ENCODE measurements around the gene CA9.

The CA9 gene

DNA sequence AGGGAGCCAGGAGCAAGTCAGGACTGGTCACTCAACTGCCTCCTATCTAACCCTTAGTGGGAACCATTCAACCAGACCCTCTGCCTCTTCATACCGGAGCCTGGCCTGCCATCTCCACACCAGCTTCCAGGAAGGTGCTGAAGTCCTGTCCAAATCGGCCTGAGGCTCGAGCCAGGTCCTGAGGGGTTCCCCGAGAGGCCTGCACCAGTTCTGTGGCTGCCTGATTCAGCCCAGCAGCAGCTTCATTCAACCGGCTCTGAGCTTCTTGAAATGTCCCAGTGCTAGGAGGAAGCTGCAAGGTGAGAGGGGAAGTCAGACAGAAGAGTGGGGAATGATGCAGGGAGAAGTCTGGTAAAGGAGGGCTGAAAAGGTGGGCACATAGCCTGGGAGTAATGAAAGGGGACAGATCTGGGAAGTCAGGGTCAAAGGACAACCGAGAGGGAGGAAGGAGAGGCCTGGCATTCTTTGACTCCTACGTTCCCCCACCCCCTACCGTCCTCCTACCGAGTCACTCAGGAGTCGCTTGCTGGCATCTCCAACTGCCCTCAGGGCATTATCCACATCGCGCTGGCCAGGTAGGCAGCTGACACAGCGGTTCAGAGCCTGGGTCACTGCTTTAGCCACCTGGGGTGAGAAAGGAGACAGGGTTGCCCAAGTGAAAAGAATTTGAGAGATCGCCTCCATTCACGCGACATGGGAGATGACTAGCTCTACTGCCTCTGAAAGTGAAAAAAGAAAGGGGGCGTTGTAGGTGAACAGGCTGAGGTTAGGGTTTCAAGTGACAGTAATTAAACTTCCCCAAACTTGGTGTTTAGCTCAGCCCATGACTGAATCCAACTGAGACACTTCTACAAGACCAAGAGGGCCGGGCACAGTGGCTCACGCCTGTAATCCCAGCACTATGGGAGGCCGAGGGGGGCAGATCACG is 38.0 kb downstream of the CA9 start:
- Histone ChIP-seq H3K9ac (ENCODE audit: low read length in 5 of 5) (no peak overlapping the region), H3K4me1 (ENCODE audit: control insufficient read depth in 5 of 5, insufficient read depth in 5 of 5, low read length in 5 of 5) (peaks cover 0 to 3% (median 0%) of the 10 kb centered on the region in 5 donors), H3K27me3 (ENCODE audit: control insufficient read depth in 5 of 5, insufficient read depth in 4 of 5, low read length in 5 of 5) (no peaks in the 10 kb centered on the region), H3K36me3 (ENCODE audit: control insufficient read depth in 5 of 5, insufficient read depth in 5 of 5, low read length in 5 of 5) (peaks cover 19 to 95% (median 94%) of the 10 kb centered on the region in 5 donors), H3K27ac (ENCODE audit: low read depth, low read length) (no peak overlapping the region), H3K4me3 (ENCODE audit: low read depth in 1 of 5, low read length in 5 of 5) (no peak overlapping the region), H3K9me3 (ENCODE audit: control insufficient read depth in 5 of 5, low read length in 5 of 5) (peaks cover 0 to 3% (median 0%) of the 10 kb centered on the region in 5 donors)

DNA sequence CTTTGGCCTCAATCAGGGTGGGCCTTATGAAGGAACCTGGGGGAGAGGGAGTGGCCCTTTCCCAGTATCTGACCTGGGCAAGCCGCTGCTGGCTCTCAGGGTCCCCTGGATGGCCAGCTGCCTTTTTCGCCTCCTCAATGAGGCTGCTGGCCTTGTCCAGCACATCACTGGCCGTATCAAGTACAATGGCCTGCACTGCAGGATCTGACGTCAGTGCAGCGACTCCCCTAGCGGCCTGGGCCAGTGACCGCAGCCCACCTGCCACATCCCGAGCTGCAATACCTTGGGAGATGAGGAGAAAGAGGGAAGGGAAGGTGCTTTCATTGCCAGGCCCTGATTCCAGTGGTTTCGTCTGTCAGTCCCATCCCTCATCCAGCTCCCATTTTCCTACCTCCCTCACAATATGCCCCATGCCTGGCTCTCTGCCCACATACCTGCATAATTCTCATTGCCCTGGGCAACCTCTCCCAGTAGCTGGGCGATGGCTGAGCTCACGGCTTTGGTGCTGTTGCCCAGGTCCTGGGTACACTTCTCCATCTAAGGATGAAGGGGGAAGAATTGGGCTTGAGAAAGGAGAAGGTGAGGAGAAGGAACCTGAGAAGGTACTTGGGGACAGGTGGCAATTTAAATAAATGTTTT is 39.2 kb downstream of the CA9 start:
- no peak overlapping the region for H3K4me3 ChIP-seq (ENCODE audit: low read depth in 1 of 5, low read length in 5 of 5)
- H3K9me3 ChIP-seq (ENCODE audit: control insufficient read depth in 5 of 5, low read length in 5 of 5), result peaks cover 0 to 3% (median 0%) of the 10 kb centered on the region in 5 donors
- no peak overlapping the region for H3K27ac ChIP-seq (ENCODE audit: low read depth, low read length)
- peaks cover 0 to 3% (median 0%) of the 10 kb centered on the region in 5 donors for H3K4me1 ChIP-seq (ENCODE audit: control insufficient read depth in 5 of 5, insufficient read depth in 5 of 5, low read length in 5 of 5)
- no peaks in the 10 kb centered on the region for H3K27me3 ChIP-seq (ENCODE audit: control insufficient read depth in 5 of 5, insufficient read depth in 4 of 5, low read length in 5 of 5)
- no peak overlapping the region for H3K9ac ChIP-seq (ENCODE audit: low read length in 5 of 5)
- H3K36me3 ChIP-seq (ENCODE audit: control insufficient read depth in 5 of 5, insufficient read depth in 5 of 5, low read length in 5 of 5), result peaks cover 19 to 95% (median 94%) of the 10 kb centered on the region in 5 donors

DNA sequence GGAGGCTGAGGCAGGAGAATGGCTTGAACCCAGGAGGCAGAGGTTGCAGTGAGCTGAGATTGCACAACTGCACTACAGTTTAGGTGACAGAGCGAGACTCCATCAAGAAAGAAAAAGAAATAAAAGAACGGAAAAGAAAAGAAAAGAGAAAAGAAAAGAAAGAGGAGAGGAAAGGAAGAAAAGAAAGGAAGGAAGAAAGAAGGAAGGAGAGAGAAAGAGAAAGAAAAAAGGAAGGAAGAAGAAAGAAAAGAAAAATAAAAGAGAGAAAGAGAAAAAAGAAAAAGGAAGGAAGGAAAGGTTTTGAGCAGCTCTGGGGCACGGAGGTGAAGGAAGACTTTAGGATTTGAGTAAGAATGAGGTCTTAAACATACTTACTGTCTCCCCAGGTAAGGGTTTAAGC is 39.9 kb downstream of the CA9 start:
- Histone ChIP-seq H3K27ac (ENCODE audit: low read depth, low read length) (no peak overlapping the region), H3K4me3 (ENCODE audit: low read depth in 1 of 5, low read length in 5 of 5) (no peak overlapping the region), H3K9me3 (ENCODE audit: control insufficient read depth in 5 of 5, low read length in 5 of 5) (peaks cover 0 to 3% (median 0%) of the 10 kb centered on the region in 5 donors), H3K27me3 (ENCODE audit: control insufficient read depth in 5 of 5, insufficient read depth in 4 of 5, low read length in 5 of 5) (no peaks in the 10 kb centered on the region), H3K9ac (ENCODE audit: low read length in 5 of 5) (no peak overlapping the region), H3K4me1 (ENCODE audit: control insufficient read depth in 5 of 5, insufficient read depth in 5 of 5, low read length in 5 of 5) (peaks cover 0 to 3% (median 0%) of the 10 kb centered on the region in 5 donors), H3K36me3 (ENCODE audit: control insufficient read depth in 5 of 5, insufficient read depth in 5 of 5, low read length in 5 of 5) (peaks cover 17 to 95% (median 94%) of the 10 kb centered on the region in 5 donors)

DNA sequence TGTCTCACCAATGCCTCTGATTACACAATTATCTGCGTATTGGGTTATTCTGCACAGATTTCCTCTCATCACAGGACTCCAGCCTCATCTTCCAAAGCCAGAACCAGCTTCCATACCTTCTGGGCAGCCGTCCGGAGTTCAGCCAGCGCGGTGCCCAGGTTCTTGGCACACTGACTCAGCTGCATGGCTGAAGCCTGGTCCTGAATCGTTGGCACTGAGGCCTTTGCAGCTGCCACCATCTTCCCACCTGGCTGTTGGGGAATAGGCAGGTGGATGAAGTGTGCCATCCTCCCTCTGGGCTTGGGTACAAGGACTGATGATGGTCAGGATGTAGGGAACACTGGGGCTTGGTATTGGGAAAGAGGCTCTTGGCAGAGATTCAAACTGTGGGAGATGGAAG is 40.4 kb downstream of the CA9 start:
- Histone ChIP-seq H3K27ac (ENCODE audit: low read depth, low read length) (no peak overlapping the region), H3K9me3 (ENCODE audit: control insufficient read depth in 5 of 5, low read length in 5 of 5) (peaks cover 0 to 3% (median 0%) of the 10 kb centered on the region in 5 donors), H3K4me3 (ENCODE audit: low read depth in 1 of 5, low read length in 5 of 5) (no peak overlapping the region), H3K36me3 (ENCODE audit: control insufficient read depth in 5 of 5, insufficient read depth in 5 of 5, low read length in 5 of 5) (peaks cover 14 to 95% (median 94%) of the 10 kb centered on the region in 5 donors), H3K4me1 (ENCODE audit: control insufficient read depth in 5 of 5, insufficient read depth in 5 of 5, low read length in 5 of 5) (peaks cover 0 to 3% (median 0%) of the 10 kb centered on the region in 5 donors), H3K27me3 (ENCODE audit: control insufficient read depth in 5 of 5, insufficient read depth in 4 of 5, low read length in 5 of 5) (no peaks in the 10 kb centered on the region), H3K9ac (ENCODE audit: low read length in 5 of 5) (no peak overlapping the region)

DNA sequence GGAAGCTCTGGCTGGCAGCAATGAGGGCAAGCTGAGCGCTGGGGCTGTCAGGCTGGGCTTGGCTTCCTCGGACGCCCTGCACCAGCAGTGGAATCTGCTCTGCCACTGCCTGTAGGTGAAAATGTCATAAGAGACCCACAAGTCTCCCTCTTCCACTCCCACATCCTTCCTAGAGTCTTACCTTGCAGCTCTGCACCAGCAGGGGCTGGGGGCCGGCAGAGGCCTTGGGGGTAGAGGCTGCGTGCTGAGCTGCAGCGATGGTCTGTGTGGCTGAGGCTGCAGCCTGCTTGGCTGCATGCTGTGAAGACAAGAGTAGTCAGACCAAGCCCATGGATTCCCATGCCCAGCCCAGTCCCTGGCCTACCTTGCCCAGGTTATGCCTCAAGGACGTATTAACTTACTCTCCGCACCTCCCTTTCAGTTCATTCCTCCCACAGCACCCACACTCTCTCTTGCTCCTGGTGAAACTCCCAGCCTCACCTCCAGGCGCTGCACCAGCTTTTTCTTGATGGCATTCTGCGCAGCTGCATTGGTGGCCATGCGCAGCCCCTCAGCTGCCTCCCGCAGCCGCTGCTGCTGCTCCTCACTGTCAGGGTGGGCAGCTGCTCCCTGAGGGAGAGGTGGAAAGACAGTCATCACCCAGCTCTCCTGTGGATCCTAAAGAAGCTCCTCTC is 41.0 kb downstream of the CA9 start:
- Histone ChIP-seq H3K9ac (ENCODE audit: low read length in 5 of 5) (no peak overlapping the region), H3K36me3 (ENCODE audit: control insufficient read depth in 5 of 5, insufficient read depth in 5 of 5, low read length in 5 of 5) (peaks cover 14 to 98% (median 97%) of the 10 kb centered on the region in 5 donors), H3K9me3 (ENCODE audit: control insufficient read depth in 5 of 5, low read length in 5 of 5) (peaks cover 0 to 3% (median 0%) of the 10 kb centered on the region in 5 donors), H3K27me3 (ENCODE audit: control insufficient read depth in 5 of 5, insufficient read depth in 4 of 5, low read length in 5 of 5) (no peaks in the 10 kb centered on the region), H3K4me3 (ENCODE audit: low read depth in 1 of 5, low read length in 5 of 5) (no peak overlapping the region), H3K27ac (ENCODE audit: low read depth, low read length) (no peak overlapping the region), H3K4me1 (ENCODE audit: control insufficient read depth in 5 of 5, insufficient read depth in 5 of 5, low read length in 5 of 5) (peaks cover 0 to 3% (median 0%) of the 10 kb centered on the region in 5 donors)

DNA sequence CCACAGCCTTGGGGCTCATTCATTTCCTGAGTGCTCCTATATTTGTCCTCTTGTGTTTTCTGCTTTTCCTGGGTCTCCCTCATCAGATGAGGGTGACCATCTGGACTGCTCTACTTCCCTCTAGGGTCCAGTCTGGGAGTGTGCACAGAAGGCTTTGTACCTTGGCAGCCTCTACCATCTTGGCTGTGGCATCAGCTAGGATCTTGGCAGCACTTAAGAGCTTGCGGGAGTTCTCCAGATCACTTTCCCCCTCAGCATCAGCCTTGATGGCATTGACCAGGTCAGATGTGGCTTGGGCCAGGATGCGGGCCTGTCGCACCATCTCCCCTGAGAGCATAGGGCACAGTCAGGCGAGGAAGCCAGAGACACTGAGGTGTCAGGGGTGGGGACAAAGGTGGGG is 42.5 kb downstream of the CA9 start:
- no peak overlapping the region for H3K9ac ChIP-seq (ENCODE audit: low read length in 5 of 5)
- H3K4me1 ChIP-seq (ENCODE audit: control insufficient read depth in 5 of 5, insufficient read depth in 5 of 5, low read length in 5 of 5), result peaks cover 0 to 3% (median 0%) of the 10 kb centered on the region in 5 donors
- H3K4me3 ChIP-seq (ENCODE audit: low read depth in 1 of 5, low read length in 5 of 5), result no peak overlapping the region
- peaks cover 0 to 3% (median 0%) of the 10 kb centered on the region in 5 donors for H3K9me3 ChIP-seq (ENCODE audit: control insufficient read depth in 5 of 5, low read length in 5 of 5)
- peaks cover 14 to 100% (median 100%) of the 10 kb centered on the region in 5 donors for H3K36me3 ChIP-seq (ENCODE audit: control insufficient read depth in 5 of 5, insufficient read depth in 5 of 5, low read length in 5 of 5)
- H3K27me3 ChIP-seq (ENCODE audit: control insufficient read depth in 5 of 5, insufficient read depth in 4 of 5, low read length in 5 of 5), result no peaks in the 10 kb centered on the region
- no peak overlapping the region for H3K27ac ChIP-seq (ENCODE audit: low read depth, low read length)

DNA sequence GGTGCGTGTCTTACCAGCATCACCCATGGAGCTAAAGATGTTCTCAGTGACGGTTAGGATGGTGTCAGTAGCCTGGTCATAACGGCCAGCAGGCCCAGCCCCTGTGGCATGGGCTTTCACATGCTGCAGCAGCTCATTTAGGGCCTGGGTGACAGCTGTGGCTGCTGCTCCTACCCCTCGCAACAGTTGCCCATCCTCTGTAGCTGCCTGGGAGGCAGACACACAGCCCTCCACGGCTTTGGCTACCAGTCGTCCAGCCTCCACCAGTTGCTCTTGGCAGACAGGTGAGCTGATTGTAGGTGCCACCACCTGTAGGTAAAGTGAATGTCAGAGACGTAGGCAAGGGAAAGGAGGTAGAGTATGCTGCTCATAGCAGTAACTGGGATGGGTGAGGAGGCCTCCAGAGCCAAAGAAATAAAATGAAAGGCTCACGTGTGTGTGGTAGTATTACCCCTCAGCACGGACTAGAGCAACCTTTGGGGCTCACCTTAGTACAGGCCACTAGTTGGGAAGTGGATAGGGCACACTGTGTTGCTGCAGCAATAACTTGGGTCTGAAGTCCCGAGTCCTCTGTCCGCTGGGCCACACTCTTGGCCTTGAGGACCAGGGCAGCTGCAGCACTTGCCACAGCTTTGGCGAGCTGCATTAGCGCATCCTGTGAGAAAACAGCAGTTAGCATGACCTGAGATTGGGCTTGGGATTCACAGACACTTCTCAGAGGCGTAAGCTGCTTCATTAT is 43.6 kb downstream of the CA9 start:
- Histone ChIP-seq H3K27ac (ENCODE audit: low read depth, low read length) (no peak overlapping the region), H3K9ac (ENCODE audit: low read length in 5 of 5) (no peak overlapping the region), H3K4me1 (ENCODE audit: control insufficient read depth in 5 of 5, insufficient read depth in 5 of 5, low read length in 5 of 5) (peaks cover 0 to 3% (median 0%) of the 10 kb centered on the region in 5 donors), H3K9me3 (ENCODE audit: control insufficient read depth in 5 of 5, low read length in 5 of 5) (peaks cover 0 to 3% (median 0%) of the 10 kb centered on the region in 5 donors), H3K4me3 (ENCODE audit: low read depth in 1 of 5, low read length in 5 of 5) (no peak overlapping the region), H3K27me3 (ENCODE audit: control insufficient read depth in 5 of 5, insufficient read depth in 4 of 5, low read length in 5 of 5) (no peaks in the 10 kb centered on the region), H3K36me3 (ENCODE audit: control insufficient read depth in 5 of 5, insufficient read depth in 5 of 5, low read length in 5 of 5) (peaks cover 19 to 100% (median 100%) of the 10 kb centered on the region in 5 donors)

DNA sequence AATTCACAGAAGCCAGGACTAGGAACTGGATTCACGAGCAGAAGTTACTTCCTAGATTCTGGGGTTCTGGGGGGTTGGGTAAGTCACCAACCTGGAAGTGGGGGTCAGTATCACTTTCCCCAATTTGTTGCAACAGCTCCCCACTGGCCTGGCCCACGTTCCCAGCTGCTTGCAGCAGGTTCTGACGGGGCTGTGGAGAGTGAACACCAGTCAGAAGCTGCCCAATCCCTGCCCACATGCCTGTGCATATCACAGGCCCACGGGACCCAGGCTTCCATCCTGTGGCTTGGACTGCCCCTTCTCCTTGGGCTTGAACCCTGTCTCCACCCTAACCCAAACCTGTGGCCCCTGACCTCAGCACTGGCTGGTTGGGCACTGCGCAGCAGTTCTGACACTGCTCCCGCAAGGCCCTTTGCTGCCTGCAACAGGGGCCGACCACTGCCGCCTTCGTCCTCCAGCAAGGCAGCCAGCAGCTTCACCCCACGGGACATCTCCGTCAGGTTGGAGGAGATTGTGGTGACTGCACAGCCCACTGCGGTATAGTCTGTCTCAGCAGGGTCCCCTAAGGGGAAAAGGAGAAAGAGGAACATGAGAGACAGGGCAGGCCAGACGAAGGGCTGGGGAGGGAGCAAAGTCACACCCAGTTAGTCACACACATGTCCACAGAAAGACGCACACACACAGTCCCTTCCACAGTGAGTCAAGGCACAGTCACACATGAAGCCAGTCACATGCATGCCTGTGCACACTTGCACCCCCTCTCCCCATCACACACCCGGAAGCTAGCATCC is 45.2 kb downstream of the CA9 start:
- no peak overlapping the region for H3K9ac ChIP-seq (ENCODE audit: low read length in 5 of 5)
- H3K4me1 ChIP-seq (ENCODE audit: control insufficient read depth in 5 of 5, insufficient read depth in 5 of 5, low read length in 5 of 5), result peaks cover 0 to 3% (median 0%) of the 10 kb centered on the region in 5 donors
- peaks cover 21 to 100% (median 99%) of the 10 kb centered on the region in 5 donors for H3K36me3 ChIP-seq (ENCODE audit: control insufficient read depth in 5 of 5, insufficient read depth in 5 of 5, low read length in 5 of 5)
- no peaks in the 10 kb centered on the region for H3K27me3 ChIP-seq (ENCODE audit: control insufficient read depth in 5 of 5, insufficient read depth in 4 of 5, low read length in 5 of 5)
- no peak overlapping the region for H3K4me3 ChIP-seq (ENCODE audit: low read depth in 1 of 5, low read length in 5 of 5)
- peaks cover 0 to 3% (median 0%) of the 10 kb centered on the region in 5 donors for H3K9me3 ChIP-seq (ENCODE audit: control insufficient read depth in 5 of 5, low read length in 5 of 5)
- no peak overlapping the region for H3K27ac ChIP-seq (ENCODE audit: low read depth, low read length)

DNA sequence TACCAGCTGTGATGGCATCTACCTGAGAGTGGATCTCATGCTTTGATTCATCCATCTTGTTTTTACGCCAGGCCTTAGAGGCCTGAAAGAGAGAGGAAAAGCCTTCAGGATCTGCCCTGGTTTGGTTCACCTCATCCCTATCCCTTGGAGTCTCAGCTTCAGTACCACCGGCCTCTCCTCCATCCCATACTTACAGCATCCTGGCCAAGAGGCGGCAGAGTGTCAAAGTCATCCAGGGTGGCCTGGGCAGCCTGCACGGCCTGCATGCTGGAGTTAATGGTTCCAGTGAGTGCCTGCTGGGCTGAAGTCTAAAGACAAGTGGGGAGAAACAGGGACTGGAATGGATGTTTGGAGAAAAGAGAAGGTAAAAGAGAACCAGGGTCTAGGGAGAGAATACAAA is 45.8 kb downstream of the CA9 start:
- Histone ChIP-seq H3K27me3 (ENCODE audit: control insufficient read depth in 5 of 5, insufficient read depth in 4 of 5, low read length in 5 of 5) (no peaks in the 10 kb centered on the region), H3K9me3 (ENCODE audit: control insufficient read depth in 5 of 5, low read length in 5 of 5) (no peaks in the 10 kb centered on the region), H3K27ac (ENCODE audit: low read depth, low read length) (no peak overlapping the region), H3K4me1 (ENCODE audit: control insufficient read depth in 5 of 5, insufficient read depth in 5 of 5, low read length in 5 of 5) (peaks cover 0 to 3% (median 0%) of the 10 kb centered on the region in 5 donors), H3K4me3 (ENCODE audit: low read depth in 1 of 5, low read length in 5 of 5) (no peak overlapping the region), H3K36me3 (ENCODE audit: control insufficient read depth in 5 of 5, insufficient read depth in 5 of 5, low read length in 5 of 5) (peaks cover 23 to 100% (median 99%) of the 10 kb centered on the region in 5 donors), H3K9ac (ENCODE audit: low read length in 5 of 5) (no peak overlapping the region)
